ENCODE results near the gene TPSD1.

DNA sequence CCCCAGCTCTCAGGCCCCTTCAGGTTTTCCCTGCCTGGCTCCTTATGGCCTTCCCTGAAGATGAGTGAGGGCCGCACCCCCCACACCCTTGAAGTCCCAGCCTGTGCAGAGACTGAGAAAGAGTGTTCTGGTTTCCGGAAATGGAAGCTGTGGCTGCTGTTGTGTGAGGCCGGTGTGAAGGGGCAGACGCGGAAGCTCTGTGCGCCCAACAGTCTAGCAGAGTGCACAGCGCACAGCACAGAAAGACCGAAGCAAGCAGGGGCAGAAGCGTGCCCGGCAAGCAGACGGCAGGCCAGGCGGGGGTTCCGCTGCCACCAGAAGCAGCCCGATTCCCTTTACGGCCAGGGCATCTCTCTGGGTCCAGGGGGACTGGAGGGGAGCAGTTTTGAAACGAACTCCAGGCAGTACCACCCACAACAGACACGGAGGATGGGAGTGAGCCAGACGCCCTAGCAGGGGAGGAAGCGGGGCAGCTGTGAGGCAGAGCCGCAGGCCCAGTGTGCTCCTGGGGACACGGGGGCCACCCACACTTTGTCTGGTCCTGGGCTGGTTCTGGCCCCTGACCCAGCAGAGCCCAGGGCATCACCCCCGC, 47.5 kb upstream of the TPSD1 start:
- TF ChIP-seq, protein P1, sequence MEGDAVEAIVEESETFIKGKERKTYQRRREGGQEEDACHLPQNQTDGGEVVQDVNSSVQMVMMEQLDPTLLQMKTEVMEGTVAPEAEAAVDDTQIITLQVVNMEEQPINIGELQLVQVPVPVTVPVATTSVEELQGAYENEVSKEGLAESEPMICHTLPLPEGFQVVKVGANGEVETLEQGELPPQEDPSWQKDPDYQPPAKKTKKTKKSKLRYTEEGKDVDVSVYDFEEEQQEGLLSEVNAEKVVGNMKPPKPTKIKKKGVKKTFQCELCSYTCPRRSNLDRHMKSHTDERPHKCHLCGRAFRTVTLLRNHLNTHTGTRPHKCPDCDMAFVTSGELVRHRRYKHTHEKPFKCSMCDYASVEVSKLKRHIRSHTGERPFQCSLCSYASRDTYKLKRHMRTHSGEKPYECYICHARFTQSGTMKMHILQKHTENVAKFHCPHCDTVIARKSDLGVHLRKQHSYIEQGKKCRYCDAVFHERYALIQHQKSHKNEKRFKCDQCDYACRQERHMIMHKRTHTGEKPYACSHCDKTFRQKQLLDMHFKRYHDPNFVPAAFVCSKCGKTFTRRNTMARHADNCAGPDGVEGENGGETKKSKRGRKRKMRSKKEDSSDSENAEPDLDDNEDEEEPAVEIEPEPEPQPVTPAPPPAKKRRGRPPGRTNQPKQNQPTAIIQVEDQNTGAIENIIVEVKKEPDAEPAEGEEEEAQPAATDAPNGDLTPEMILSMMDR (IDR thresholded peaks at IDR 0.05) = no peak
- TF ChIP-seq EZH2 (IDR thresholded peaks at IDR 0.05; ENCODE audit: borderline replicate concordance, insufficient read depth, low read depth, low read length, poor library complexity, severe bottlenecking) = no peak
